Astrocyte (in vitro differentiated cells and primary cell): Measurements from ENCODE around the gene LPGAT1.

ENCODE experiments used
- CTCF ChIP-seq: IDR thresholded peaks from 2 replicates; pipeline ENCODE4 v1.5.1; 2011; ENCODE audit warnings: low read depth, mild to moderate bottlenecking, inconsistent platforms, low read length, moderate library complexity; ENCODE audit not compliant: insufficient read depth
- EZH2 ChIP-seq: IDR thresholded peaks from 2 replicates; pipeline ENCODE4 v1.6.1; 2012; ENCODE audit warnings: mild to moderate bottlenecking, low read length, inconsistent platforms; ENCODE audit not compliant: insufficient read depth

GRCh38 chr1:211750599-211750998, 80.0 kb downstream of the LPGAT1 start:
- TF ChIP-seq EZH2 (no peak), CTCF (no peak)
